GM18526 (cell line): ENCODE measurements around the gene KIF13A.

Experiments
- POLR2A ChIP-seq: IDR thresholded peaks from 3 replicates; pipeline ENCODE4 v1.6.1; 2011; ENCODE audit not compliant: insufficient read length; ENCODE audit errors: extremely low read depth

The KIF13A gene

GRCh38 chr6:17928514-17929430 lies 58.7 kb downstream of the KIF13A start:
- no peak for TF ChIP-seq POLR2A

- no peak for TF ChIP-seq POLR2A
Observed at GRCh38 chr6:17927705-17928104, 59.7 kb downstream of the KIF13A start.

GRCh38 chr6:17923401-17923863 lies 64.0 kb downstream of the KIF13A start:
- no peak for TF ChIP-seq POLR2A

- TF ChIP-seq POLR2A = no peak
Observed at GRCh38 chr6:17921454-17921853, 66.0 kb downstream of the KIF13A start.

- TF ChIP-seq POLR2A = no peak
Observed at GRCh38 chr6:17919496-17919895, 67.9 kb downstream of the KIF13A start.

- TF ChIP-seq POLR2A = no peak
Observed at GRCh38 chr6:17917837-17918763, 69.3 kb downstream of the KIF13A start.

GRCh38 chr6:17914651-17915050 lies 72.8 kb downstream of the KIF13A start:
- TF ChIP-seq POLR2A = no peak

- TF ChIP-seq POLR2A = no peak
Observed at GRCh38 chr6:17912521-17912920, 74.9 kb downstream of the KIF13A start.

- no peak for TF ChIP-seq POLR2A
Observed at GRCh38 chr6:17910189-17910588, 77.2 kb downstream of the KIF13A start.

GRCh38 chr6:17908831-17909230 lies 78.6 kb downstream of the KIF13A start:
- TF ChIP-seq POLR2A = no peak

GRCh38 chr6:17907406-17908229 lies 79.8 kb downstream of the KIF13A start:
- no peak for TF ChIP-seq POLR2A

GRCh38 chr6:17905611-17906592 lies 81.5 kb downstream of the KIF13A start:
- TF ChIP-seq POLR2A = no peak

GRCh38 chr6:17904491-17905120 lies 82.8 kb downstream of the KIF13A start:
- TF ChIP-seq POLR2A = no peak

- no peak for TF ChIP-seq POLR2A
Observed at GRCh38 chr6:17902974-17903373, 84.5 kb downstream of the KIF13A start.

GRCh38 chr6:17901493-17901892 lies 85.9 kb downstream of the KIF13A start:
- TF ChIP-seq POLR2A = no peak
